Endodermal cell (in vitro differentiated cells): ENCODE data around the gene TMEM120A. TPM values are rescaled to one million over a fixed set of nuclear protein-coding genes. Genes with fewer than 3 reads are reported as not detected.

Experiments used
- DNase-seq: peaks from one replicate; pipeline ENCODE4 v3.0.0-alpha.2; 2017
- H3K27ac ChIP-seq: 2 replicates; pipeline ENCODE4 v1.5.1; 2013; ENCODE audit warnings: mild to moderate bottlenecking, low read depth, low read length, moderate library complexity
- H3K27me3 ChIP-seq: 2 replicates; pipeline ENCODE4 v1.6.1; 2013; ENCODE audit warnings: mild to moderate bottlenecking, low read length, moderate library complexity; ENCODE audit not compliant: insufficient read depth, control insufficient read depth, poor library complexity, severe bottlenecking
- H3K36me3 ChIP-seq: 2 replicates; pipeline ENCODE4 v1.7.0; 2013; ENCODE audit warnings: mild to moderate bottlenecking, low read length, moderate library complexity; ENCODE audit not compliant: control insufficient read depth, insufficient read depth
- H3K4me1 ChIP-seq: one replicate; pipeline ENCODE4 v1.7.0; 2013; ENCODE audit warnings: low read length; ENCODE audit not compliant: control insufficient read depth, insufficient read depth
- H3K4me3 ChIP-seq: 2 replicates; pipeline ENCODE4 v1.5.1; 2013; ENCODE audit warnings: mild to moderate bottlenecking, low read length, moderate library complexity
- H3K9ac ChIP-seq: 2 replicates; pipeline ENCODE4 v1.6.1; 2013; ENCODE audit warnings: mild to moderate bottlenecking, low read length, moderate library complexity; ENCODE audit not compliant: poor library complexity, severe bottlenecking; ENCODE audit errors: extremely low read depth
- H3K9me3 ChIP-seq: 2 replicates; pipeline ENCODE4 v1.6.1; 2013; ENCODE audit warnings: mild to moderate bottlenecking, low read length, moderate library complexity; ENCODE audit not compliant: control insufficient read depth
- H3K27ac Mint-ChIP-seq: 2 replicates; pipeline ENCODE4 v1.8.0; 2020; ENCODE audit warnings: mixed read lengths
- H3K27me3 Mint-ChIP-seq: 2 replicates; pipeline ENCODE4 v1.8.0; 2021; ENCODE audit warnings: mild to moderate bottlenecking, mixed read lengths; ENCODE audit not compliant: insufficient read depth
- H3K36me3 Mint-ChIP-seq: 2 replicates; pipeline ENCODE4 v1.8.0; 2020; ENCODE audit warnings: low read depth, mixed read lengths
- H3K4me1 Mint-ChIP-seq: 2 replicates; pipeline ENCODE4 v1.8.0; 2020; ENCODE audit warnings: mixed read lengths
- H3K4me3 Mint-ChIP-seq: 2 replicates; pipeline ENCODE4 v1.8.0; 2020; ENCODE audit warnings: mild to moderate bottlenecking, moderate library complexity, mixed read lengths
- H3K9me3 Mint-ChIP-seq: 2 replicates; pipeline ENCODE4 v1.8.0; 2020; ENCODE audit warnings: mild to moderate bottlenecking, mixed read lengths
- CTCF ChIP-seq: fragments of 200-600 bp; sonication (generic); conservative IDR thresholded peaks from 2 replicates; pipeline ENCODE4 v1.5.0; 2021; ENCODE audit warnings: antibody characterized with exemption, mild to moderate bottlenecking
- WGBS, 2 experiments: methylation state at CpG; one replicate each; pipeline versions ENCODE4 v1.1.5 to v1.1.7; 2013; ENCODE audit warnings: missing lambda C conversion rate in 2 of 2, mixed read lengths in 1 of 2; ENCODE audit not compliant: insufficient coverage in 1 of 2, insufficient read length in 1 of 2; 5-methylcytosine and 5-hydroxymethylcytosine counted together
- total RNA-seq, 2 donors: library from RNA; stranded (reverse); fragmentation: NEBNext Ultra II Directional in 1 of 2; extraction: Animal tissue kit (Norgen Biotek cat#: 25700) in 1 of 2; gene quantifications; 2 replicates in 1 of 2; 3 replicates in 1 of 2; pipeline ENCODE4 v1.2.1, GENCODE V29; 2021

Gene TMEM120A
- total RNA-seq, 2 donors from 2014 or later = 18.8 to 19.1 TPM

- H3K9me3 Mint-ChIP-seq = no peaks in the 10 kb centered on the region
- no peaks in the 10 kb centered on the region for H3K27me3 ChIP-seq
- TF ChIP-seq CTCF = no peak
- no peak overlapping the region for H3K9ac ChIP-seq
- H3K9me3 ChIP-seq = no peaks in the 10 kb centered on the region
- H3K27ac ChIP-seq = peak overlapping the region; percentile 72
- no peak overlapping the region for H3K4me3 ChIP-seq
- H3K36me3 Mint-ChIP-seq = peaks cover 30% of the 10 kb centered on the region
- DNase-seq = no peak
- H3K4me1 Mint-ChIP-seq = no peaks in the 10 kb centered on the region
- H3K36me3 ChIP-seq = peaks cover 11% of the 10 kb centered on the region
- WGBS, 2 experiments = 79 to 87% methylated on average over 9 to 13 of the region's 13 CpGs
- no peak overlapping the region for H3K4me3 Mint-ChIP-seq
- no peaks in the 10 kb centered on the region for H3K4me1 ChIP-seq
- H3K27me3 Mint-ChIP-seq = no peaks in the 10 kb centered on the region
- no peak overlapping the region for H3K27ac Mint-ChIP-seq
These were observed 26.9 kb downstream of the TMEM120A start for GRCh38 chr7:75967487-75967997.

- DNase-seq = peak; percentile 20
- no peak overlapping the region for H3K4me3 ChIP-seq
- peaks cover 12% of the 10 kb centered on the region for H3K36me3 ChIP-seq
- Mint-ChIP-seq H3K27ac (no peak overlapping the region), H3K36me3 (peaks cover 27% of the 10 kb centered on the region), H3K4me3 (no peak overlapping the region), H3K4me1 (no peaks in the 10 kb centered on the region), H3K27me3 (no peaks in the 10 kb centered on the region), H3K9me3 (no peaks in the 10 kb centered on the region)
- H3K9me3 ChIP-seq = no peaks in the 10 kb centered on the region
- no peaks in the 10 kb centered on the region for H3K4me1 ChIP-seq
- peak overlapping the region; percentile 72 for H3K27ac ChIP-seq
- TF ChIP-seq CTCF = no peak
- H3K27me3 ChIP-seq = no peaks in the 10 kb centered on the region
- H3K9ac ChIP-seq = no peak overlapping the region
- WGBS, 2 experiments = 88 to 92% methylated on average over 7 to 11 of the region's 11 CpGs
These were observed 27.3 kb downstream of the TMEM120A start for GRCh38 chr7:75967055-75967454.

DNA sequence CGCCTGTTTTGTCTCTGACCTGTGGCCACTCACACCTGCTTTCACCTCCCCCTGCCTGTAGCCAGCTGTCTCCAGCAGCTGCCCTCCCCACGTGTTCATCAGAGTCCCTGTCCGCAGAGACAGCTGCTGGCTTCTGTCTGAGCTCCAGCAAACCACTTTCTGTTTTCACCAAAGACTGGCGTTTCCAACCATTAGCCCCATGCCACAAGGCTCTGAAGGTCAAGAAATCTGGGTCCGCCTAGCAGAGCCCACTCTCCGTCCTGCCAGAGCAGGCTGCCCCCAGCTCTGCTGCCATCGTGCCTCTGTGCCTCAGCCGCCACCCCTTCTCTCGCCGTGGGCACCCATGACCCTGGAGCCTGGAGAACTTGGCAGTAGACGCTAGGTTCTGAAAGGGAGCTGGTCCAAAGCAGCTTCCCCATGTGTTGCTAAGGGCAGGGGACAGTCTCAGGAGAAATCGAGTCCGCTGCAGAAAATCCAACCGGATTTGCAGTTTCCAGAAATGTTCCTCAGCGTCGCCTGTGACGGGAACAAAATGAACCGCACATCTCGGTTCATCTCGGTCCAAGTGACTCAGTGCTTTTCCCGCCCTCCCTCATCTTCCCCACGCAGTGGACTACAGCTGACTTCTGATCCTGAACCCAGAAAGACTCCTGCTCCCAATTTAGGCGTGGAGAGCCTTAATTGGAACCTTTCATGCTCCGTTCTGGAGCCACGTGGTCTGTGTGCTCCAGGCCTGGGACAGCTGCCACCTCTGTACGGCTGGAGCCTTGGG lies 28.0 kb downstream of the TMEM120A start:
- no peaks in the 10 kb centered on the region for H3K27me3 Mint-ChIP-seq
- Histone ChIP-seq H3K4me1 (no peaks in the 10 kb centered on the region), H3K4me3 (no peak overlapping the region), H3K36me3 (peaks cover 18% of the 10 kb centered on the region), H3K9me3 (no peaks in the 10 kb centered on the region), H3K27ac (peak overlapping the region; percentile 72), H3K27me3 (no peaks in the 10 kb centered on the region), H3K9ac (no peak overlapping the region)
- no peak overlapping the region for H3K4me3 Mint-ChIP-seq
- no peak for DNase-seq
- peaks cover 26% of the 10 kb centered on the region for H3K36me3 Mint-ChIP-seq
- 93 to 96% methylated on average over 22 to 26 of the region's 26 CpGs for WGBS, 2 experiments
- H3K27ac Mint-ChIP-seq = peak overlapping the region; percentile 17
- H3K4me1 Mint-ChIP-seq = no peaks in the 10 kb centered on the region
- no peaks in the 10 kb centered on the region for H3K9me3 Mint-ChIP-seq
- TF ChIP-seq CTCF = no peak
